ENCODE measurements around the gene FAM43B.

- TF ChIP-seq YY1 (IDR thresholded peaks at IDR 0.05; ENCODE audit: insufficient read depth, insufficient read length) (no peak), SUZ12 (IDR thresholded peaks at IDR 0.05; ENCODE audit: extremely low read depth, insufficient read depth, insufficient read length) (no peak), ZNF274 (IDR thresholded peaks at IDR 0.05; ENCODE audit: low read depth, low read length) (no peak)
These were observed 22.5 kb downstream of the FAM43B start for GRCh38 chr1:20574686-20575540.

Data from NT2/D1 (cell line).